ENCODE results near the gene RNF43. TPM values are rescaled to one million over a fixed set of nuclear protein-coding genes. Genes with fewer than 3 reads are reported as not detected.

The RNF43 gene
- total RNA-seq, 1 experiment from 2014 or later: 0.42 TPM

DNA sequence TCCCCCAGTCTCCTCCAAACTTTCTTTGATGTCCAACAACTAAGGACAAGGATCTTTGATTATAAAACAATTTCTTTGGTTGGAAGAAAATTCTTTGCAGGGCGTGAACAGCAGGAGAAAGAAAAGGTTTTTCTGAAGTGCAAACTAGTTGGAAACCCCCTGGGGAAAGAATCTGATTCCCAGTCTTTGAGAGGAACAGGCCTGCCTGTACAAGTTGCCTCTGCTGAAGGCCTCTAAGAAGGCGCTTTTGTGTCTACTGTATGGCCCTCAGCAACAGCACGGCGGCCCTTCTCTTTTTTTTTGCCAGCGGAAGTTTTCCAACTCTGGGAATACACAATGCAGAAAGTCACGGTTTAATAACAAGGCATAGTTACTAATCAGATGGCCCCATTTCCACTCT lies 14.0 kb downstream of the RNF43 start:
- Histone ChIP-seq H3K23me2 (ENCODE audit: insufficient read length, low read depth, low read length, poor library complexity, severe bottlenecking) (no peaks in the 10 kb centered on the region), H4K8ac (replicated peaks; ENCODE audit: insufficient read length, low read depth, low read length) (no peak overlapping the region), H3K9me3 (ENCODE audit: control insufficient read depth, low read depth, low read length) (no peaks in the 10 kb centered on the region), H2BK120ac (ENCODE audit: low read depth, low read length, poor library complexity, severe bottlenecking) (no peak overlapping the region), H2AK5ac (ENCODE audit: insufficient read length, low read length) (no peak overlapping the region), H3K14ac (ENCODE audit: insufficient read depth, low read length) (no peak overlapping the region), H3K9ac (ENCODE audit: extremely low read depth, insufficient read length, low read length) (no peak overlapping the region), H3K4me1 (ENCODE audit: insufficient read depth, low read length) (peaks cover 9% of the 10 kb centered on the region; the same call in 1 of the 2 replicates), H4K91ac (ENCODE audit: insufficient read length, low read depth, low read length) (no peak overlapping the region), H2AFZ (ENCODE audit: low read length) (no peak overlapping the region), H3K23ac (ENCODE audit: insufficient read length, low read depth, low read length) (no peak overlapping the region), H3K79me2 (ENCODE audit: insufficient read depth, low read length) (no peaks in the 10 kb centered on the region), H3K27ac (ENCODE audit: insufficient read length, low read depth, low read length) (no peak overlapping the region), H3K56ac (ENCODE audit: insufficient read length, low read depth, low read length) (no peak overlapping the region), H3T11ph (ENCODE audit: low read length) (no peak overlapping the region), H3K4ac (ENCODE audit: low read depth, low read length) (no peak overlapping the region), H2BK5ac (ENCODE audit: insufficient read length, low read length) (no peak overlapping the region), H3K18ac (ENCODE audit: insufficient read length, low read depth, low read length) (no peak overlapping the region), H2BK12ac (ENCODE audit: insufficient read length, low read depth, low read length) (no peak overlapping the region), H3K79me1 (ENCODE audit: insufficient read depth, low read depth, low read length, poor library complexity, severe bottlenecking) (no peaks in the 10 kb centered on the region), H4K20me1 (ENCODE audit: control insufficient read depth, insufficient read depth, insufficient read length) (no peaks in the 10 kb centered on the region), H4K5ac (ENCODE audit: insufficient read length, low read depth, low read length) (no peak overlapping the region), H3K27me3 (ENCODE audit: insufficient read depth, low read length) (peaks cover 39% of the 10 kb centered on the region), H3K4me2 (ENCODE audit: insufficient read depth, insufficient read length, low read length) (no peak overlapping the region), H2BK15ac (ENCODE audit: low read depth, low read length) (no peak overlapping the region), H2BK20ac (ENCODE audit: low read depth, low read length, poor library complexity, severe bottlenecking) (peak overlapping the region; percentile 1)
- no CpG with 5 or more reads among the region's 6 CpGs for WGBS (ENCODE audit: extremely low coverage, insufficient read length, low lambda C conversion rate)
- Mint-ChIP-seq H3K27me3 (ENCODE audit: low read depth) (peaks cover 82% of the 10 kb centered on the region), H3K36me3 (ENCODE audit: insufficient read depth in 1 of 3, low read depth in 3 of 3) (no peaks in the 10 kb centered on the region), H3K4me1 (peaks cover 41 to 46% of the 10 kb centered on the region in 2 experiments), H3K9me3 (no peaks in the 10 kb centered on the region), H3K27ac (peak overlapping the region in 1 of 3 experiments; percentile 55; a peak in 2 of 7 replicates), H3K4me3 (0 out of 5 replicates have a peak overlapping the region, but pooled peaks of 1 of the 2 experiments have one; percentile 4)
- DNase-seq: peak; percentile 65
- TF ChIP-seq, protein P1, sequence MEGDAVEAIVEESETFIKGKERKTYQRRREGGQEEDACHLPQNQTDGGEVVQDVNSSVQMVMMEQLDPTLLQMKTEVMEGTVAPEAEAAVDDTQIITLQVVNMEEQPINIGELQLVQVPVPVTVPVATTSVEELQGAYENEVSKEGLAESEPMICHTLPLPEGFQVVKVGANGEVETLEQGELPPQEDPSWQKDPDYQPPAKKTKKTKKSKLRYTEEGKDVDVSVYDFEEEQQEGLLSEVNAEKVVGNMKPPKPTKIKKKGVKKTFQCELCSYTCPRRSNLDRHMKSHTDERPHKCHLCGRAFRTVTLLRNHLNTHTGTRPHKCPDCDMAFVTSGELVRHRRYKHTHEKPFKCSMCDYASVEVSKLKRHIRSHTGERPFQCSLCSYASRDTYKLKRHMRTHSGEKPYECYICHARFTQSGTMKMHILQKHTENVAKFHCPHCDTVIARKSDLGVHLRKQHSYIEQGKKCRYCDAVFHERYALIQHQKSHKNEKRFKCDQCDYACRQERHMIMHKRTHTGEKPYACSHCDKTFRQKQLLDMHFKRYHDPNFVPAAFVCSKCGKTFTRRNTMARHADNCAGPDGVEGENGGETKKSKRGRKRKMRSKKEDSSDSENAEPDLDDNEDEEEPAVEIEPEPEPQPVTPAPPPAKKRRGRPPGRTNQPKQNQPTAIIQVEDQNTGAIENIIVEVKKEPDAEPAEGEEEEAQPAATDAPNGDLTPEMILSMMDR (conservative IDR thresholded peaks at IDR 0.05): no peak
